HepG2 (cell line): Measurements from ENCODE around the gene CDK2AP2. TPM values are rescaled to one million over a fixed set of nuclear protein-coding genes. Genes with fewer than 3 reads are reported as not detected.
A peak's percentile ranks its signal among the peaks of the same experiment; 100 is the strongest.

Source experiments
- ELF1 ChIP-seq: sonication (generic); formaldehyde crosslinking; IDR thresholded peaks from 2 replicates; pipeline ENCODE4 v1.4.0; 2020; ENCODE audit warnings: missing genetic modification reagents
- HCFC1 ChIP-seq: fragments of 150-350 bp; IDR thresholded peaks from 2 replicates; pipeline ENCODE4 v1.6.1; 2014; ENCODE audit warnings: low read depth, low read length
- KLF13 ChIP-seq: sonication (generic); formaldehyde crosslinking; IDR thresholded peaks from 2 replicates; pipeline ENCODE4 v1.4.0; 2020; ENCODE audit warnings: mild to moderate bottlenecking, missing genetic modification reagents
- LRRFIP1 ChIP-seq: sonication (generic); formaldehyde crosslinking; conservative IDR thresholded peaks from 2 replicates; pipeline ENCODE4 v1.4.0; 2020; ENCODE audit warnings: missing genetic modification reagents
- PREB ChIP-seq: sonication (generic); formaldehyde crosslinking; IDR thresholded peaks from 2 replicates; pipeline ENCODE4 v1.4.0; 2020; ENCODE audit warnings: missing genetic modification reagents
- SKI ChIP-seq: fragments of 450-650 bp; IDR thresholded peaks from one replicate; pipeline ENCODE4 v1.6.1; 2018; ENCODE audit warnings: mild to moderate bottlenecking; ENCODE audit not compliant: partially characterized antibody
- SRF ChIP-seq: IDR thresholded peaks from 2 replicates; pipeline ENCODE4 v1.6.1; 2011; ENCODE audit warnings: mild to moderate bottlenecking, low read depth, low read length, moderate library complexity
- ZFP91 ChIP-seq: sonication (generic); formaldehyde crosslinking; IDR thresholded peaks from 2 replicates; pipeline ENCODE4 v1.9.0; 2022; ENCODE audit warnings: missing genetic modification reagents, mild to moderate bottlenecking, borderline replicate concordance
- ZNF280B ChIP-seq: sonication (generic); formaldehyde crosslinking; IDR thresholded peaks from 2 replicates; pipeline ENCODE4 v1.5.0; 2020; ENCODE audit warnings: missing genetic modification reagents, mild to moderate bottlenecking, borderline replicate concordance
- ZNF33A ChIP-seq: sonication (generic); formaldehyde crosslinking; IDR thresholded peaks from 2 replicates; pipeline ENCODE4 v1.5.1; 2020; ENCODE audit warnings: missing genetic modification reagents, mild to moderate bottlenecking, moderate library complexity, borderline replicate concordance
- ZNF407 ChIP-seq: sonication (generic); formaldehyde crosslinking; IDR thresholded peaks from one replicate; pipeline ENCODE4 v1.5.1; 2020; ENCODE audit warnings: mild to moderate bottlenecking, missing genetic modification reagents; ENCODE audit errors: not compliant biosample characterization
- ZNF468 ChIP-seq: sonication (generic); formaldehyde crosslinking; IDR thresholded peaks from 2 replicates; pipeline ENCODE4 v1.8.0; 2022; ENCODE audit warnings: mild to moderate bottlenecking, moderate library complexity, missing genetic modification reagents
- ZNF839 ChIP-seq: sonication (generic); formaldehyde crosslinking; IDR thresholded peaks from 2 replicates; pipeline ENCODE4 v1.4.0; 2020; ENCODE audit warnings: missing genetic modification reagents, mild to moderate bottlenecking, borderline replicate concordance
- polyA plus RNA-seq, 8 experiments: library from polyadenylated mRNA; depleted of rRNA in 3 of 8; stranded (reverse) in 7 of 8; unstranded in 1 of 8; fragments of >200 nt; fragmentation: Illumina TruSeq in 4 of 8; extraction: Trizol in 4 of 8; gene quantifications; 2 replicates each; pipeline versions ENCODE4 v1.2.1 to v1.2.3, GENCODE V29; 2011 to 2016; ENCODE audit warnings: low read depth in 4 of 8, missing spikeins in 1 of 8, mixed read lengths in 1 of 8; ENCODE audit not compliant: insufficient read depth in 1 of 8
- total RNA-seq, 5 experiments: library from RNA; depleted of rRNA; stranded (reverse); fragments of >200 nt; fragmentation: Illumina TruSeq; extraction: Trizol; gene quantifications; 2 replicates each; pipeline ENCODE4 v1.2.3, GENCODE V29; 2016; ENCODE audit warnings: low read depth in 1 of 5

CDK2AP2 gene
- total and polyA plus RNA-seq, 2 of the 13 experiments (the other 11 are each of a cell fraction or from before 2014, with no cell fraction given) = 15.0 to 23.2 TPM

- no peak for TF ChIP-seq ZNF407
- peak; percentile 60; the same call in 1 of the 2 replicates for TF ChIP-seq ZNF280B
- no peak for TF ChIP-seq ZNF468 (CRISPR knock-in tag)
- no peak for TF ChIP-seq LRRFIP1 (CRISPR knock-in tag)
- no peak for TF ChIP-seq KLF13 (CRISPR knock-in tag)
- TF ChIP-seq PREB (CRISPR knock-in tag) = no peak
- peak; percentile 45 for TF ChIP-seq SKI
- peak; percentile 57 for TF ChIP-seq HCFC1
- TF ChIP-seq ZNF33A = no peak; the same call in 1 of the 2 replicates
- no peak for TF ChIP-seq SRF
- TF ChIP-seq ZFP91 = peak; percentile 60
- no peak for TF ChIP-seq ELF1 (CRISPR knock-in tag)
- TF ChIP-seq ZNF839 = no peak
These were observed 642 bp upstream of the CDK2AP2 start (continued) for GRCh38 chr11:67508486-67509121.
